Esophagus (tissue), 2 donors: Measurements from ENCODE around the gene NTF3. TPM values are rescaled to one million over a fixed set of nuclear protein-coding genes. Genes with fewer than 3 reads are reported as not detected.
A peak's percentile ranks its signal among the peaks of the same experiment; 100 is the strongest.

Experiments used
- H3K27ac ChIP-seq, 2 donors: one replicate each; pipeline ENCODE4 v1.5.1; 2013; ENCODE audit warnings: low read depth in 2 of 2, mild to moderate bottlenecking in 2 of 2, inconsistent platforms in 1 of 2, low read length in 1 of 2, moderate library complexity in 1 of 2
- H3K27me3 ChIP-seq, 2 donors: one replicate each; pipeline ENCODE4 v1.6.1; 2013; ENCODE audit warnings: low read length in 2 of 2, control low read depth in 1 of 2, mild to moderate bottlenecking in 1 of 2; ENCODE audit not compliant: insufficient read depth in 2 of 2, control insufficient read depth in 1 of 2
- H3K36me3 ChIP-seq, 2 donors: one replicate each; pipeline ENCODE4 v1.6.1; 2013; ENCODE audit warnings: low read length in 1 of 2; ENCODE audit not compliant: control insufficient read depth in 2 of 2, insufficient read depth in 2 of 2
- H3K4me1 ChIP-seq, 2 donors: one replicate each; pipeline ENCODE4 v1.6.1; 2013; ENCODE audit warnings: low read length in 1 of 2; ENCODE audit not compliant: control insufficient read depth in 2 of 2, insufficient read depth in 2 of 2
- H3K4me3 ChIP-seq, 2 donors: one replicate each; pipeline ENCODE4 v1.5.1; 2013; ENCODE audit warnings: low read length in 2 of 2, mild to moderate bottlenecking in 2 of 2, low read depth in 1 of 2, moderate library complexity in 1 of 2
- H3K9me3 ChIP-seq, 2 donors: one replicate each; pipeline ENCODE4 v1.6.1; 2013; ENCODE audit warnings: mild to moderate bottlenecking in 2 of 2, low read depth in 1 of 2, low read length in 1 of 2, moderate library complexity in 1 of 2; ENCODE audit not compliant: control insufficient read depth in 2 of 2, insufficient read depth in 1 of 2
- WGBS, 2 donors: extraction: QIAGEN DNeasy Blood & Tissue Kit; methylation state at CpG; one replicate each; pipeline ENCODE4 v1.1.7; 2013; 5-methylcytosine and 5-hydroxymethylcytosine counted together
- polyA plus RNA-seq, 2 donors: library from polyadenylated mRNA; stranded (reverse); fragments of 200-250 nt; gene quantifications; one replicate each; pipeline ENCODE4 v1.2.3, GENCODE V29; 2013
- donor health status: healthy with polysubstance abuse.
- donor health status: Bipolar disorder and iron deficiency.

NTF3 gene
- polyA plus RNA-seq, 2 donors, result 1.3 to 2.3 TPM

GRCh38 chr12:5430641-5431603, 986 bp upstream of the NTF3 start:
- peaks cover 3 to 9% of the 10 kb centered on the region in 2 donors for H3K4me1 ChIP-seq
- WGBS, 2 donors, result 2 to 5% methylated on average over 55 to 58 of the region's 58 CpGs
- H3K4me3 ChIP-seq, result peak overlapping the region; percentile 1 to 43
- H3K36me3 ChIP-seq, result no peaks in the 10 kb centered on the region
- no peak overlapping the region for H3K27ac ChIP-seq
- peaks cover 4 to 14% of the 10 kb centered on the region in 2 donors for H3K27me3 ChIP-seq
- no peaks in the 10 kb centered on the region for H3K9me3 ChIP-seq

GRCh38 chr12:5433081-5433844, 1.4 kb downstream of the NTF3 start:
- Histone ChIP-seq H3K4me3 (peak overlapping the region; percentile 43 to 52), H3K4me1 (peaks cover 3 to 9% of the 10 kb centered on the region in 2 donors), H3K27ac (no peak overlapping the region), H3K27me3 (peaks cover 4 to 14% of the 10 kb centered on the region in 2 donors), H3K9me3 (no peaks in the 10 kb centered on the region), H3K36me3 (no peaks in the 10 kb centered on the region)
- WGBS, 2 donors, result 2% methylated on average over 59 of the region's 59 CpGs

GRCh38 chr12:5433845-5434646, 2.1 kb downstream of the NTF3 start:
- H3K9me3 ChIP-seq, result no peaks in the 10 kb centered on the region
- H3K4me1 ChIP-seq, result peaks cover 6 to 9% of the 10 kb centered on the region in 2 donors
- peak overlapping the region; percentile 9 to 43 for H3K4me3 ChIP-seq
- WGBS, 2 donors, result 15 to 19% methylated on average over 15 of the region's 15 CpGs
- peaks cover 4 to 14% of the 10 kb centered on the region in 2 donors for H3K27me3 ChIP-seq
- no peak overlapping the region for H3K27ac ChIP-seq
- no peaks in the 10 kb centered on the region for H3K36me3 ChIP-seq

GRCh38 chr12:5434647-5435560, 3.0 kb downstream of the NTF3 start:
- peaks cover 6 to 9% of the 10 kb centered on the region in 2 donors for H3K4me1 ChIP-seq
- 42 to 45% methylated on average over 6 of the region's 6 CpGs for WGBS, 2 donors
- H3K9me3 ChIP-seq, result no peaks in the 10 kb centered on the region
- H3K27me3 ChIP-seq, result peaks cover 0 to 14% of the 10 kb centered on the region in 2 donors
- no peak overlapping the region for H3K4me3 ChIP-seq
- no peaks in the 10 kb centered on the region for H3K36me3 ChIP-seq
- no peak overlapping the region for H3K27ac ChIP-seq

GRCh38 chr12:5437182-5437583, 5.3 kb downstream of the NTF3 start:
- peaks cover 4 to 6% of the 10 kb centered on the region in 2 donors for H3K4me1 ChIP-seq
- no peak overlapping the region for H3K4me3 ChIP-seq
- H3K27me3 ChIP-seq, result peaks cover 0 to 11% of the 10 kb centered on the region in 2 donors
- no peak overlapping the region for H3K27ac ChIP-seq
- H3K9me3 ChIP-seq, result no peaks in the 10 kb centered on the region
- H3K36me3 ChIP-seq, result no peaks in the 10 kb centered on the region
- WGBS, 2 donors, result 72 to 79% methylated on average over 4 of the region's 4 CpGs

- Histone ChIP-seq H3K9me3 (no peaks in the 10 kb centered on the region), H3K27me3 (peaks cover 0 to 7% of the 10 kb centered on the region in 2 donors), H3K4me1 (peaks cover 3 to 6% of the 10 kb centered on the region in 2 donors), H3K27ac (no peak overlapping the region), H3K36me3 (no peaks in the 10 kb centered on the region), H3K4me3 (no peak overlapping the region)
- 57 to 58% methylated on average over 11 of the region's 11 CpGs for WGBS, 2 donors
Measured at GRCh38 chr12:5437589-5437988, 5.7 kb downstream of the NTF3 start.

GRCh38 chr12:5438671-5439200, 6.8 kb downstream of the NTF3 start:
- no peaks in the 10 kb centered on the region for H3K36me3 ChIP-seq
- peaks cover 0 to 3% of the 10 kb centered on the region in 2 donors for H3K27me3 ChIP-seq
- H3K27ac ChIP-seq, result no peak overlapping the region
- H3K9me3 ChIP-seq, result no peaks in the 10 kb centered on the region
- no peak overlapping the region for H3K4me3 ChIP-seq
- 25 to 28% methylated on average over 4 of the region's 4 CpGs for WGBS, 2 donors
- peaks cover 0 to 3% of the 10 kb centered on the region in 2 donors for H3K4me1 ChIP-seq

- Histone ChIP-seq H3K27ac (no peak overlapping the region), H3K4me1 (peaks cover 0 to 3% of the 10 kb centered on the region in 2 donors), H3K36me3 (no peaks in the 10 kb centered on the region), H3K27me3 (peaks cover 0 to 3% of the 10 kb centered on the region in 2 donors), H3K9me3 (no peaks in the 10 kb centered on the region), H3K4me3 (no peak overlapping the region)
- 63 to 74% methylated on average over 4 of the region's 4 CpGs for WGBS, 2 donors
Measured at GRCh38 chr12:5439371-5439771, 7.5 kb downstream of the NTF3 start.
